Endothelial cell of umbilical vein (primary cell): ENCODE data around the gene LTB4R. TPM values are rescaled to one million over a fixed set of nuclear protein-coding genes. Genes with fewer than 3 reads are reported as not detected.

Experiments
- BruUV-seq: library from RNA; stranded (reverse); fragments of 400-500 nt; replicated peaks from 2 replicates; lab custom pipeline; 2021; lab: Mats Ljungman, UMichigan
- CTCF ChIA-PET: fragments of 300-600, 350-600 bp; sonication (Branson Sonifier 250); formaldehyde crosslinking; loops from one replicate; lab custom pipeline; 2021; ENCODE audit warnings: antibody characterized with exemption, inconsistent platforms; lab: Charles Lee
- POLR2A ChIA-PET: fragments of 300-600, 350-600 bp; sonication (Branson Sonifier 250); formaldehyde crosslinking; loops from one replicate; lab custom pipeline; 2021; ENCODE audit warnings: antibody characterized with exemption, inconsistent platforms; lab: Charles Lee
- DNase-seq: peaks from one replicate; pipeline ENCODE4 v3.0.0-alpha.2; 2011; ENCODE audit warnings: low read depth, low spot score
- FAIRE-seq: peaks from 2 replicates; lab custom pipeline; 2011; peaks lifted over from hg19 to GRCh38; lab: Jason Lieb, UNC
- H2AFZ ChIP-seq: 2 replicates; pipeline ENCODE4 v1.6.0; 2012; ENCODE audit warnings: low read depth, low read length, control low read depth, inconsistent platforms
- H3K27ac ChIP-seq: 2 replicates; pipeline ENCODE4 v1.5.1; 2011; ENCODE audit warnings: low read depth, mild to moderate bottlenecking, control low read depth, low read length, moderate library complexity; ENCODE audit not compliant: insufficient read depth
- H3K27me3 ChIP-seq, 2 experiments: 2 replicates each; pipeline versions ENCODE4 v1.6.0 to v1.6.1; 2011; ENCODE audit warnings: low read length in 2 of 2, mixed read lengths in 1 of 2; ENCODE audit not compliant: control insufficient read depth in 2 of 2, insufficient read depth in 2 of 2
- H3K36me3 ChIP-seq, 2 experiments: 2 replicates in 1 of 2; 3 replicates in 1 of 2; pipeline ENCODE4 v1.5.1; 2011; ENCODE audit warnings: low read length in 2 of 2, mild to moderate bottlenecking in 1 of 2, moderate library complexity in 1 of 2; ENCODE audit not compliant: control insufficient read depth in 2 of 2, insufficient read depth in 2 of 2; ENCODE audit errors: extremely low read depth in 1 of 2
- H3K4me1 ChIP-seq: 3 replicates; pipeline ENCODE4 v1.5.1; 2011; ENCODE audit warnings: mild to moderate bottlenecking, low read length; ENCODE audit not compliant: control insufficient read depth, insufficient read depth; ENCODE audit errors: extremely low read depth
- H3K4me2 ChIP-seq: 2 replicates; pipeline ENCODE4 v1.6.1; 2011; ENCODE audit warnings: low read length, control low read depth, mixed read lengths; ENCODE audit not compliant: insufficient read depth
- H3K4me3 ChIP-seq, 3 experiments: fragments of 200-600 bp in 1 of 3; sonication (generic), shearing (Covaris generic) in 1 of 3; replicated peaks in 1 of 3; 2 replicates each; pipeline ENCODE4 v1.5.1; 2011 to 2016; ENCODE audit warnings: control low read depth in 3 of 3, low read length in 3 of 3, mild to moderate bottlenecking in 2 of 3, inconsistent platforms in 1 of 3, low read depth in 1 of 3, moderate library complexity in 1 of 3; ENCODE audit not compliant: insufficient read depth in 1 of 3
- H3K79me2 ChIP-seq: 2 replicates; pipeline ENCODE4 v1.6.0; 2012; ENCODE audit warnings: low read length, inconsistent platforms; ENCODE audit not compliant: control insufficient read depth, insufficient read depth
- H3K9ac ChIP-seq: replicated peaks from 2 replicates; pipeline ENCODE3; 2011; ENCODE audit warnings: low read length, control low read depth; ENCODE audit not compliant: insufficient read depth; ENCODE audit errors: extremely low read depth
- H3K9me1 ChIP-seq: replicated peaks from 3 replicates; pipeline ENCODE4 v1.6.0; 2011; ENCODE audit warnings: mild to moderate bottlenecking, low read length; ENCODE audit not compliant: control insufficient read depth, insufficient read depth; ENCODE audit errors: extremely low read depth
- H3K9me3 ChIP-seq: replicated peaks from 2 replicates; pipeline ENCODE4 v1.5.1; 2012; ENCODE audit warnings: low read length, inconsistent platforms; ENCODE audit not compliant: control insufficient read depth, insufficient read depth
- H4K20me1 ChIP-seq: replicated peaks from 2 replicates; pipeline ENCODE3; 2011; ENCODE audit warnings: mild to moderate bottlenecking, low read length; ENCODE audit not compliant: control insufficient read depth, insufficient read depth; ENCODE audit errors: extremely low read depth
- EZH2 ChIP-seq: IDR thresholded peaks from 2 replicates; pipeline ENCODE4 v1.6.1; 2012; ENCODE audit warnings: borderline replicate concordance, low read depth, mild to moderate bottlenecking, moderate library complexity, low read length, inconsistent platforms; ENCODE audit not compliant: severe bottlenecking
- FOS ChIP-seq: IDR thresholded peaks from 2 replicates; pipeline ENCODE4 v1.6.1; 2011; ENCODE audit warnings: mild to moderate bottlenecking, low read length, moderate library complexity, borderline replicate concordance; ENCODE audit not compliant: insufficient read depth
- GATA2 ChIP-seq: IDR thresholded peaks from 2 replicates; pipeline ENCODE4 v1.7.0; 2011; ENCODE audit warnings: low read depth, mild to moderate bottlenecking, moderate library complexity, mixed read lengths, low read length; ENCODE audit not compliant: insufficient read length, insufficient read depth
- JUN ChIP-seq: IDR thresholded peaks from 2 replicates; pipeline ENCODE4 v1.6.1; 2011; ENCODE audit warnings: borderline replicate concordance, low read depth; ENCODE audit not compliant: insufficient read length, insufficient read depth
- MYC ChIP-seq: IDR thresholded peaks from one replicate; pipeline ENCODE4 v1.6.1; 2011; ENCODE audit warnings: mild to moderate bottlenecking, low read depth, low read length
- POLR2A ChIP-seq: IDR thresholded peaks from 2 replicates; pipeline ENCODE4 v1.6.1; 2012; ENCODE audit warnings: low read depth, mild to moderate bottlenecking, control low read depth, low read length
- POLR2AphosphoS5 ChIP-seq: IDR thresholded peaks from 2 replicates; pipeline ENCODE4 v1.6.1; 2012; ENCODE audit warnings: low read depth, mild to moderate bottlenecking, control low read depth, low read length, moderate library complexity; ENCODE audit not compliant: insufficient read depth
- dilution Hi-C: fragments of 300-500 bp; cut with MboI; formaldehyde crosslinking; loops from one replicate; pipeline ENCODE4 v1.15.0; 2019; ENCODE audit warnings: low sequenced_read_pairs; ENCODE audit not compliant: extremely low pct_ligation_motif_present
- intact Hi-C: fragments of 100-400 bp; cut with micrococcal nuclease; formaldehyde crosslinking; loops from one replicate; pipeline ENCODE4 v1.10.0; 2022
- polyA plus RNA-seq, 4 experiments: library from polyadenylated mRNA; depleted of rRNA in 3 of 4; stranded (reverse) in 3 of 4; unstranded in 1 of 4; fragments of >200 nt; gene quantifications; 2 replicates each; pipeline versions ENCODE4 v1.2.1 to v1.2.3, GENCODE V29; 2011 to 2012; ENCODE audit warnings: missing spikeins in 1 of 4
- total RNA-seq: library from RNA; stranded (reverse); gene quantifications from 2 replicates; pipeline ENCODE4 v1.2.3, GENCODE V29; 2021
- TF ChIP-seq, protein P1 (sequence below), 2 donors: IDR thresholded peaks; 1 replicate in 1 of 2; 2 replicates in 1 of 2; pipeline ENCODE4 v1.5.1; 2011; ENCODE audit warnings: low read length in 2 of 2, mild to moderate bottlenecking in 2 of 2, moderate library complexity in 2 of 2, control low read depth in 1 of 2, inconsistent platforms in 1 of 2, low read depth in 1 of 2; ENCODE audit not compliant: insufficient read depth in 1 of 2; ENCODE audit errors: extremely low read depth in 1 of 2
- TF ChIP-seq, protein P2 (sequence below): IDR thresholded peaks from 2 replicates; pipeline ENCODE4 v1.6.1; 2011; ENCODE audit not compliant: insufficient read depth, insufficient read length

LTB4R gene
- total and polyA plus RNA-seq, 2 donors (not counting 3 experiments of a cell fraction or from before 2014, with no cell fraction given): 9.1 to 10.5 TPM

DNA sequence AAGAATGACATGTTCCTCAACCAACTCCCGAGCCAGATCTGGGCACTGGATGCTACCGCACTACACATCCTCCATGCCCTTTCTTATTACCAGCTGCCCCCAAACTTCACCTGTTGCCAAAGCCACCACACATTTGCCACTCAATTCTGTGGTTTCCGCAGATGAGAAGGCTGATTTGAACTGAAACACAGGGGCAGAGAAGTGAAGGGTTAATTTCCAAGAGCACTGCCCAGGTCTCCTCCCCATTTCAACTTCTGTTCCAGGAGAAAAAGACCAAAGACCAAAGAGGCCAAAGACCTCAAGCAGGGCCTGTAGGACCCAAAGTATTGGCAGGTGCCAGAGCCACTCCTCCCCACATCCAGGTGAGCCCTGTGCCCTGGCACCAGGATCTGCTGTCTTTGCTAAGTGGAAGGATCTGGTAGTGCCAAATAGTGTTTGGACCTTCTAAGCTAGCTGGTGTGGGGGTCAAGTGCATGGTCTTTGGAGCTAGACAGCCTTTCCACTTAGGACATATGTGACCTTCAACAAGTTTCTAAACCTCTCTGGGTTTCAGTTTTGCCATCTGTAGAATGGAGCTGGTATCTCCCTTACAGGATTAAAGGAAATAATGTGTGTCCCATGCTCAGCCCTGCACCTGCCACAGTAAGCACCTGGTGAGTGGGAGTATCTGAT is 19.7 kb upstream of the LTB4R start:
- intact Hi-C loops (no loop called here), dilution Hi-C loops (no loop called here)
- Histone ChIP-seq H3K4me1 (peaks cover 4% of the 10 kb centered on the region), H2AFZ (no peak overlapping the region), H3K9me3 (no peaks in the 10 kb centered on the region), H3K79me2 (no peaks in the 10 kb centered on the region), H3K4me3 (no peak overlapping the region), H3K9me1 (no peaks in the 10 kb centered on the region), H3K27ac (no peak overlapping the region), H3K27me3 (no peaks in the 10 kb centered on the region), H3K4me2 (no peak overlapping the region), H3K36me3 (peaks cover 5 to 19% of the 10 kb centered on the region in 2 experiments), H3K9ac (no peak overlapping the region), H4K20me1 (no peaks in the 10 kb centered on the region)
- CTCF ChIA-PET: interaction anchor here (1.0 to 3.5 kb wide), 4 partner anchors 16 to 119 kb away, joined by 3 to 16 read pairs (median 10); partner anchors contain the start of genes CIDEB, MDP1 and TINF2
- TF ChIP-seq FOS (no peak), EZH2 (no peak), GATA2 (no peak), MYC (no peak), POLR2AphosphoS5 (no peak), POLR2A (no peak), JUN (no peak)
- TF ChIP-seq, protein P1, sequence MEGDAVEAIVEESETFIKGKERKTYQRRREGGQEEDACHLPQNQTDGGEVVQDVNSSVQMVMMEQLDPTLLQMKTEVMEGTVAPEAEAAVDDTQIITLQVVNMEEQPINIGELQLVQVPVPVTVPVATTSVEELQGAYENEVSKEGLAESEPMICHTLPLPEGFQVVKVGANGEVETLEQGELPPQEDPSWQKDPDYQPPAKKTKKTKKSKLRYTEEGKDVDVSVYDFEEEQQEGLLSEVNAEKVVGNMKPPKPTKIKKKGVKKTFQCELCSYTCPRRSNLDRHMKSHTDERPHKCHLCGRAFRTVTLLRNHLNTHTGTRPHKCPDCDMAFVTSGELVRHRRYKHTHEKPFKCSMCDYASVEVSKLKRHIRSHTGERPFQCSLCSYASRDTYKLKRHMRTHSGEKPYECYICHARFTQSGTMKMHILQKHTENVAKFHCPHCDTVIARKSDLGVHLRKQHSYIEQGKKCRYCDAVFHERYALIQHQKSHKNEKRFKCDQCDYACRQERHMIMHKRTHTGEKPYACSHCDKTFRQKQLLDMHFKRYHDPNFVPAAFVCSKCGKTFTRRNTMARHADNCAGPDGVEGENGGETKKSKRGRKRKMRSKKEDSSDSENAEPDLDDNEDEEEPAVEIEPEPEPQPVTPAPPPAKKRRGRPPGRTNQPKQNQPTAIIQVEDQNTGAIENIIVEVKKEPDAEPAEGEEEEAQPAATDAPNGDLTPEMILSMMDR (IDR thresholded peaks at IDR 0.05; ENCODE audit: extremely low read depth in 1 of 2, insufficient read depth in 1 of 2, low read depth in 1 of 2, low read length in 2 of 2): no peak
- TF ChIP-seq, protein P2, sequence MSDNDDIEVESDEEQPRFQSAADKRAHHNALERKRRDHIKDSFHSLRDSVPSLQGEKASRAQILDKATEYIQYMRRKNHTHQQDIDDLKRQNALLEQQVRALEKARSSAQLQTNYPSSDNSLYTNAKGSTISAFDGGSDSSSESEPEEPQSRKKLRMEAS: no peak
- DNase-seq: no peak
- POLR2A ChIA-PET: no interaction called here
- no peak for FAIRE-seq
- BruUV-seq: no TSS peak
